GM12865 (cell line): Measurements from ENCODE around the gene PLP2.

Source experiments
- DNase-seq: peaks from one replicate; pipeline ENCODE4 v3.0.0; 2010; ENCODE audit warnings: low read depth
- H3K4me3 ChIP-seq: 2 replicates; pipeline ENCODE4 v1.5.1; 2011; ENCODE audit warnings: mild to moderate bottlenecking, low read depth, low read length, control low read depth
- TF ChIP-seq, protein P1 (sequence below): IDR thresholded peaks from 2 replicates; pipeline ENCODE4 v1.5.1; 2011; ENCODE audit warnings: low read length, control low read depth, low read depth, inconsistent platforms; ENCODE audit not compliant: insufficient read depth; ENCODE audit errors: missing control alignments

The PLP2 gene

DNA sequence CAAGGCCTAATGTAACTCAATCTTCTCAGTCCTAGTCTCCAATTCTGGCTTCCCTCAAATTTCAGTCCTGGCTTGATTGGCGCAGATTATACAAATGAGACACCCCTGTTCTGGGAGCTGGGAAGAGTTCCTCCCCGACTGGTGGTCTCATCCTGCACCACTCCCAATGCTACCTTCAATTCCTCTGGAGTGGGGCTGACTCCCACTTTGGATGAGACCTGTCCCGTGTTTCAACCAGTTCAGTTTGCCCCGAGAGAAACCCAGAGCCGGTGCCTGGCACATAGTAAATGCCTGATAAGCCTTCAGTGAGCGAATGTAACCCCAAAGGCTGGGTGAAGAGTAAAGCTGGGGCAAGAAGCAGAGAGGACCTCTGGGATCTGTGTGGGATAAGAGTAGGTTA, 32.3 kb downstream of the PLP2 start:
- TF ChIP-seq, protein P1, sequence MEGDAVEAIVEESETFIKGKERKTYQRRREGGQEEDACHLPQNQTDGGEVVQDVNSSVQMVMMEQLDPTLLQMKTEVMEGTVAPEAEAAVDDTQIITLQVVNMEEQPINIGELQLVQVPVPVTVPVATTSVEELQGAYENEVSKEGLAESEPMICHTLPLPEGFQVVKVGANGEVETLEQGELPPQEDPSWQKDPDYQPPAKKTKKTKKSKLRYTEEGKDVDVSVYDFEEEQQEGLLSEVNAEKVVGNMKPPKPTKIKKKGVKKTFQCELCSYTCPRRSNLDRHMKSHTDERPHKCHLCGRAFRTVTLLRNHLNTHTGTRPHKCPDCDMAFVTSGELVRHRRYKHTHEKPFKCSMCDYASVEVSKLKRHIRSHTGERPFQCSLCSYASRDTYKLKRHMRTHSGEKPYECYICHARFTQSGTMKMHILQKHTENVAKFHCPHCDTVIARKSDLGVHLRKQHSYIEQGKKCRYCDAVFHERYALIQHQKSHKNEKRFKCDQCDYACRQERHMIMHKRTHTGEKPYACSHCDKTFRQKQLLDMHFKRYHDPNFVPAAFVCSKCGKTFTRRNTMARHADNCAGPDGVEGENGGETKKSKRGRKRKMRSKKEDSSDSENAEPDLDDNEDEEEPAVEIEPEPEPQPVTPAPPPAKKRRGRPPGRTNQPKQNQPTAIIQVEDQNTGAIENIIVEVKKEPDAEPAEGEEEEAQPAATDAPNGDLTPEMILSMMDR: no peak
- no peak overlapping the region for H3K4me3 ChIP-seq
- DNase-seq: no peak

DNA sequence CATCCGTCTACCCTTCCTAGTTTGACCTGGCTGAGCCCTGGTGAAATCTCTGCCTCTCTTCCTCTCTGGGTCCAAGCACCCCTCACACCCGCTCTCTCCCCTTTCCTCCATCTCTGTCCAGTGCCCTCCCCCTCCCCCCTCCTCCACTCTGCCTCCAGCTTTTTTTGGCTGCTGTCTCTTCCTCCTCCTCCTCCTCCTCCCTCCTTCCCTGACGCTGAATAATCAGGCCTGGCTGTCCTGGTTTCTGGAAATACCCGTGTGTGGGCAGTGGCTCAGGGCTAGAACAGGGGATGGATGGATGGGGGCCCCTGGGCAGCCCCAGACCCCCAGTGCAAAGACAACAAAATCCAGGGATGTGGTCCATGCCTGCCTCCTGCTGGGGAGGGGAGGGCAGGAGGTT, 33.0 kb downstream of the PLP2 start:
- H3K4me3 ChIP-seq: no peak overlapping the region
- TF ChIP-seq, protein P1: no peak
- DNase-seq: no peak

DNA sequence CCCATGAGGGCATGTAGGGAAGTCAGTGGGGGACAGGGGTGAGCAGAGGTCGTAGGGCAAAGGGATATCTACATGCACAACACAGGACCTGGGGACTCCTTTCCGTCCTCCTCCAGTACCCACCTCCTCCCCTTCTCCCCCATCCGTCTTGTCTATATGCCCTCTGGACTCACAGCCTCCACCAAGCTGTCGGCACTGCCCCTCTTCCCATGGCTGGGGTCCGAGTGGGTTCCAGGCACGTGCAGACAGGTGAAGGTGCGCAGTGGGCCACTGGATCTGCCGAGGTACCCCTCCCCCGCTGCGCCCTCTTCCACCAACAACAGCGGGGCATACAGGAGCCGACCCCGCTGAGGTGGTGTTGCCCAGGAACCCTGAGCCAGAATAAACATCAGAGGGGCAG, 33.7 kb downstream of the PLP2 start:
- H3K4me3 ChIP-seq: no peak overlapping the region
- TF ChIP-seq, protein P1: no peak
- no peak for DNase-seq

DNA sequence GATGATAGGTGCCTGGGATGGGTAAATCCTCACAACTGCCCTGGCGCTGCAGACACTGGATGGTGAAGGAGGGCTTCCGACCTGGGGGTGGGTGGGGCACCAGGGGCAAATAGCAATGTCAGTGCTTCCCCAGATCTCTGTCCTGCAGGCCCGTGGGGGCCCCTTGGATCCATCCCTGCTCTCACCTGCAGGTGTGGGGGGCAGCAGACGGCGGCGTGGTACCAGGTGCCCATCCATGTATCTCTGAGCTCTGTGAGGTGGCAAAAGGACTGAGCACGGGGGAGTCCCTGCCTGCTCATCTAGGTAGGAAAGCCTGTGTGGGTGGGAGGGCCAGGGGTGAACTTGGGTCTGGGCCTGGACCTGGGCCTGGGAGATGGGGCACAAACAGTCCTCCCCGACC, 34.8 kb downstream of the PLP2 start:
- TF ChIP-seq, protein P1: no peak
- no peak for DNase-seq
- no peak overlapping the region for H3K4me3 ChIP-seq

DNA sequence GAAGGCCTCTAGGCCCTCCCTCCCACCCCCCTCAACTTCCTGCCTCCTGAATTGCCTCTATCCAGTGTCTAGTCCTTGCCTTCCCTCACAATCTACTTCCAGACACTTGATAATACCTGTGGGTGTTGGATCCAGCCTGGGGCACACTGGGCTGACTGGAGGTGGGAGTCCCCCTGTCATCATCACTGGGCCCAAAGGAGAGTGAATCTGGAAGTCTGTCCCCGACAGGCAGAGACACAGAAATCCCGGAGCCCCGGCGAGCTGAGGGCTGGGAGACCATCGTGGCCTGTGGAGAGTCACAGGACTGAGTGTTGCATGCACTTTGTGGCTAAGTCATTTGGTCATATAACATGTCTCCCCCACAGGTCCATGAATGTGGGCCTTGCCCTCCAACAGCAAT, 36.7 kb downstream of the PLP2 start:
- no peak for DNase-seq
- TF ChIP-seq, protein P1: no peak
- H3K4me3 ChIP-seq: no peak overlapping the region

DNA sequence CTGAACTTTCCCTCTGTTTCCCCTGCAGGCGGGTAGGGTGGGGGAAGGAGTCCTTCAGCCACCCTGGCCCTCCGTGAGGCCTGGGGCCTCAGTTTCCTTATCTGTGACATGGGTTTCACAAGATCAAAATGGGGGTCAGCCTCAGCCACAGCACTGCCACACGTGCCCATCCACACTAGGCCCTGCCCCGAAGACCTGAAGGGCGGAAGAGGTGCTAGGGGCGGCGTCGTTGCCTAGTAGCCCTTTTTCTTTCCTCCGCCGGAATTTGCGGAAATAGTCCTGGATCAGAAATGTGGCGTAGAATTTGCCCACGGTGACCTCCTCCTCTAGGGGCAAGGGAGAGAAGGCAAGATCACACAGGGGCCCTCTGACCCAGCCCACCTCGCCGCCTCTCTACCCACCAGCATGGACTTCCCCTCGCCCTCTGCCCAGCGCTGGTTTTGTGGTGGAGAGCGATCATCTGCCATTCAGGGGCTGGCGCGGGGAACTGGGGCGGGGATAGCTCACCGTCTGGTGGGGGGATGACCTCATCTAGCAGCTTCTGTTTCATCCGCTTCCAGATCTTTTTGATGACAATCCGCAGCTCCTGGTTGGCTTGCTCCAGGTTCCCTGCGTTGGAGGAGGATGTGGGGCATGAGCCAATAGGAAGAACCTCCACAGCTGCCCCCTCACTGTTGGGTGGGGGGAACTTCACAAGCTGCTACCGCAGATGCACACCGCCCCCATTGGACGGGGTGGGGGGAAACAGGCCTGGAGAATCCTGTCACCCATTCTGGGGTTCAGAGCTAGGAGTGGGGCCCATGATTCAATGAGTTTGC, 37.9 kb downstream of the PLP2 start:
- TF ChIP-seq, protein P1: no peak
- no peak overlapping the region for H3K4me3 ChIP-seq
- no peak for DNase-seq

DNA sequence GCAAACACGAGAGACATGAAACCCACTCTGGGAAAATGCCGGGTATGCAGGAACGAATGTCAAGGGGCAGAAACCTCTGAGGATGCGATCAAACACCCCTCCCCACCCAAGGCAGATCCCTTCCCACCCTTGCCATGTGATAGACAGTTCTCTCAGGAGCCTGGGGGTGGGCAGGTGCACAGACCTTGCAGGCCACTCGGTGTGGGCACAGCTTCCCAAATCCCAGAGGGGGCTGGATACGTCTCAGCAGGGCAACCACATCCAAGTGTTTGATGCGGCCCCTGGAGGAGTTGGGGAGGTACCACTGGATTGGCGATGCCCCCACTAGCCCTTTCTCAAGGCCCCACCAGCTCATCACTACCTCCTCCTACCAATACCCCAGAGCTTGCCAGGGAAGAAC, 38.7 kb downstream of the PLP2 start:
- H3K4me3 ChIP-seq: no peak overlapping the region
- TF ChIP-seq, protein P1: no peak
- DNase-seq: no peak
